ENCODE measurements around the gene CDC45. TPM values are rescaled to one million over a fixed set of nuclear protein-coding genes. Genes with fewer than 3 reads are reported as not detected.

Gene CDC45
- total RNA-seq, 1 experiment from 2014 or later, result 54.6 TPM

- no peak for DNase-seq (ENCODE audit: low read depth)
- in situ Hi-C loops (cut with HindIII; ENCODE audit: low pct_unique_long_range_greater_than_20kb, low sequenced_read_pairs), result no loop called here
Observed at GRCh38 chr22:19503367-19503766, 23.6 kb downstream of the CDC45 start.

GRCh38 chr22:19503869-19504268 lies 24.1 kb downstream of the CDC45 start:
- DNase-seq (ENCODE audit: low read depth), result no peak
- in situ Hi-C loops (cut with HindIII; ENCODE audit: low pct_unique_long_range_greater_than_20kb, low sequenced_read_pairs), result no loop called here

GRCh38 chr22:19504900-19505734 lies 25.4 kb downstream of the CDC45 start:
- in situ Hi-C loops (cut with HindIII; ENCODE audit: low pct_unique_long_range_greater_than_20kb, low sequenced_read_pairs), result no loop called here
- no peak for DNase-seq (ENCODE audit: low read depth)

- in situ Hi-C loops (cut with HindIII; ENCODE audit: low pct_unique_long_range_greater_than_20kb, low sequenced_read_pairs), result no loop called here
- no peak for DNase-seq (ENCODE audit: low read depth)
Observed at GRCh38 chr22:19505735-19506126, 26.0 kb downstream of the CDC45 start.

GRCh38 chr22:19506212-19506611 lies 26.5 kb downstream of the CDC45 start:
- in situ Hi-C loops (cut with HindIII; ENCODE audit: low pct_unique_long_range_greater_than_20kb, low sequenced_read_pairs), result no loop called here
- DNase-seq (ENCODE audit: low read depth), result no peak

GRCh38 chr22:19507534-19507861 lies 27.8 kb downstream of the CDC45 start:
- no peak for DNase-seq (ENCODE audit: low read depth)
- in situ Hi-C loops (cut with HindIII; ENCODE audit: low pct_unique_long_range_greater_than_20kb, low sequenced_read_pairs), result no loop called here

- in situ Hi-C loops (cut with HindIII; ENCODE audit: low pct_unique_long_range_greater_than_20kb, low sequenced_read_pairs), result no loop called here
- no peak for DNase-seq (ENCODE audit: low read depth)
Observed at GRCh38 chr22:19508024-19508776, 28.5 kb downstream of the CDC45 start.

GRCh38 chr22:19509191-19509590 lies 29.5 kb downstream of the CDC45 start:
- DNase-seq (ENCODE audit: low read depth), result no peak
- in situ Hi-C loops (cut with HindIII; ENCODE audit: low pct_unique_long_range_greater_than_20kb, low sequenced_read_pairs), result no loop called here

GRCh38 chr22:19509923-19510322 lies 30.2 kb downstream of the CDC45 start:
- no peak for DNase-seq (ENCODE audit: low read depth)
- in situ Hi-C loops (cut with HindIII; ENCODE audit: low pct_unique_long_range_greater_than_20kb, low sequenced_read_pairs), result no loop called here

- in situ Hi-C loops (cut with HindIII; ENCODE audit: low pct_unique_long_range_greater_than_20kb, low sequenced_read_pairs), result no loop called here
- DNase-seq (ENCODE audit: low read depth), result no peak
Observed at GRCh38 chr22:19510919-19511341, 31.2 kb downstream of the CDC45 start.

- DNase-seq (ENCODE audit: low read depth), result no peak
- in situ Hi-C loops (cut with HindIII; ENCODE audit: low pct_unique_long_range_greater_than_20kb, low sequenced_read_pairs), result no loop called here
Observed at GRCh38 chr22:19513823-19514222, 34.1 kb downstream of the CDC45 start.

GRCh38 chr22:19514831-19515565 lies 35.3 kb downstream of the CDC45 start:
- in situ Hi-C loops (cut with HindIII; ENCODE audit: low pct_unique_long_range_greater_than_20kb, low sequenced_read_pairs), result no loop called here
- DNase-seq (ENCODE audit: low read depth), result no peak

- DNase-seq (ENCODE audit: low read depth), result no peak
- in situ Hi-C loops (cut with HindIII; ENCODE audit: low pct_unique_long_range_greater_than_20kb, low sequenced_read_pairs), result no loop called here
Observed at GRCh38 chr22:19515654-19516377, 36.1 kb downstream of the CDC45 start.

- DNase-seq (ENCODE audit: low read depth), result no peak
- in situ Hi-C loops (cut with HindIII; ENCODE audit: low pct_unique_long_range_greater_than_20kb, low sequenced_read_pairs), result no loop called here
Observed at GRCh38 chr22:19516378-19517170, 36.9 kb downstream of the CDC45 start.

- in situ Hi-C loops (cut with HindIII; ENCODE audit: low pct_unique_long_range_greater_than_20kb, low sequenced_read_pairs), result no loop called here
- DNase-seq (ENCODE audit: low read depth), result no peak
Observed at GRCh38 chr22:19517171-19517500, 37.4 kb downstream of the CDC45 start.

- DNase-seq (ENCODE audit: low read depth), result no peak
- in situ Hi-C loops (cut with HindIII; ENCODE audit: low pct_unique_long_range_greater_than_20kb, low sequenced_read_pairs), result no loop called here
Observed at GRCh38 chr22:19517919-19518611, 38.3 kb downstream of the CDC45 start.

- in situ Hi-C loops (cut with HindIII; ENCODE audit: low pct_unique_long_range_greater_than_20kb, low sequenced_read_pairs), result no loop called here
- no peak for DNase-seq (ENCODE audit: low read depth)
Observed at GRCh38 chr22:19518635-19519034, 38.9 kb downstream of the CDC45 start.

Data from Caki2 (cell line).